Stimulated activated CD8-positive, alpha-beta memory T cell treated with anti-CD3 and anti-CD28 coated beads, Interleukin-12 subunit alpha, Interleukin-12 subunit beta, amount 100 ng/mL, for 24 hours (primary cell): ENCODE data around the gene HMGB3.
"Not testable (repeated sequence)": the region's sequence is repeated elsewhere in the genome, so short reads cannot be mapped to it uniquely, and the experiment has no call there.

Experiments used
- DNase-seq: peaks from one replicate; pipeline ENCODE4 v3.0.0-alpha.2; 2020; ENCODE audit errors: extremely low read depth

Gene HMGB3

DNA sequence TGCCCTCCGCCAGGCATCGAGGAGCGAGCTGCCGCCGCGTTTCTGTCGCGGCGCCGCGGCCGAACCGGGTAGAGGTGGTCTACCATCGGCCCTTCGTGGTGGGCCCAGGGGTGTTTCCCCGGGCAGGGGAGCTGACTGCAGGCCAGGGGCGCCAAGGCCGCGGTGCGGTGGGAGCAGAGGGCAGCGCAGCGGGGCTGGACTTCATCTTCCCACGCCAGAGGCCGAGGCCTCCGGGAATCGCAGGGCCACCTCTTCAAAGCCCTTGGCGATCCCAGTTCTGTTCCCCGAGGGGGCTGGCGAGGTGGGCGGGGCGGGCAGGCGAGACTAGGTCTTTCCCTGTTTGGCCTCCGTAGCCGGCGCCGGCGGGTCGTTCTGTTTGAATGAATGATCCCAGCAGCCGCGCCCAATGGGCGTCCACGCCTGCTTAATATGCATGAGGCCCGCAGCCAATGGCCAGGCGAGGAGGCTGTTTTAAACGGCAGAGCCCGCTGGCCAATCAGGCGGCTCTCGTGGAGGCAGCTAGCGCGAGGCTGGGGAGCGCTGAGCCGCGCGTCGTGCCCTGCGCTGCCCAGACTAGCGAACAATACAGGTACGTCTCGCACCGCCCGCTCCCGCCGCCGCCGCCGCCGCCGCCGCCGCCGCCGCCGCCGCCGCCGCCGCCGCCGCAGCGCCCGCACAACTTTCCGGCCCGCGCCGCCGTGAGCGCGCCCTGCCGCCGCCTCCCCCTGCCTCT is at the start of gene HMGB3:
TSS of gene HMGB3 (plus strand) at position 548 of the 733 bp plus-strand sequence. CDS start 2,265 bp downstream, outside the sequence.
- DNase-seq, result peak; percentile 49

DNA sequence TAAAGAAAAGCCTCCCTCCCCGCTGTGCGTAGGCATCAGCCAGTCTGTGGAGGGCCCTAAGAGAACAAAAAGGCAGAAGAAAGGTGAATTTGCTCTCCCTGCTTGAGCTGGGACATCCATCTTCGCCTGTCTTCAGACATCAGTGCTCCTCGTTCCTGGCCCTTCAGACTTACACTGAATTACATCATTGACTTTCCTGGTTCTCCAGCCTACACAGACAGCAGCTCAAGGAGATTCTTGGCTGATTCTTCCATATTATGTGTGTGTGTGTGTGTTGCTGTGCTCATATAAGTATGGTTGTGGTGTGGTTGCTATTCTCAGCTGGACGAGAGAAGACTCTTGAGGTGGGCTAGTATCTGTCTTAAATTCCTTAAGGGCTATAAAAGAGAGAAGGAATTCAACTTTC is 49.2 kb upstream of the HMGB3 start:
- DNase-seq, result no peak

DNA sequence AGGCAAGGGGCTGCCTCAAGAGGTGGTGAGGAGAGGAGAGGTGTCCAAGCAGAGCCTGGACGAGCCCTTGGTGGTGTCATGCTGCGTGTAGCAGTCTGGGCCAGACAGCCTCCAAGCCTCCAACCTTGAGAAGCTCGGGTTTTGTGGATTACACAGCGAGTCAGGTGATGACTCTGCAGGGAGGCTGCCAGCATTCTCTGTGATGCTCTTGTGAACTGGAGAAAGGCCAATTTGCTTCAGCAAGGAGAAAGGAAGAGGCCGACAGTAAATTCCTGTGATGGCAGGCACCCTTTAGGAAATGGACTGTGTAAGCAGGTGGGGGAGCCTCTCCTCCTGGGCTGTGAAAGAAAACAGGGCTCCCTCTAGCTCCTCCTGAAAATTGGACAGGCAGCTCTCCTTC is 48.7 kb upstream of the HMGB3 start:
- DNase-seq, result no peak

DNA sequence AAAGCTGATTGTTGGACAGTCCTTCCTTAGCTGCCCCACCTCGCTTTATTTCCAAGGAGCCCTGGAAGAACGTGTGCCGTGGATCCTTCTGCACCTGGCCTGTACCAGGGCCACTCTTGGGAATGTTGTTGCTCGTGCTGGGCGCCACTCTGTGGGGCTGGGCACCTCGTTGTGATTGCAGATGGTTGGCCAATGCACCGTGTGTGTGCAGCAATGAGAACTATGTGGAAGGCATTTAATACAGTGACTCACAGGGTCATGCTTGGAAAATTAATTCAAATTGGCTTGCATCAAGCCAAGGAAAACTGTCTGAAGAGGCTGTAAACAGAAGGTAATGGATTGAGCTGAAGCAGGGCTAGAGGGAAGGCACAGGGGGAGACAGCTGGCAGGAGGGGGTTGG is 47.7 kb upstream of the HMGB3 start:
- no peak for DNase-seq

DNA sequence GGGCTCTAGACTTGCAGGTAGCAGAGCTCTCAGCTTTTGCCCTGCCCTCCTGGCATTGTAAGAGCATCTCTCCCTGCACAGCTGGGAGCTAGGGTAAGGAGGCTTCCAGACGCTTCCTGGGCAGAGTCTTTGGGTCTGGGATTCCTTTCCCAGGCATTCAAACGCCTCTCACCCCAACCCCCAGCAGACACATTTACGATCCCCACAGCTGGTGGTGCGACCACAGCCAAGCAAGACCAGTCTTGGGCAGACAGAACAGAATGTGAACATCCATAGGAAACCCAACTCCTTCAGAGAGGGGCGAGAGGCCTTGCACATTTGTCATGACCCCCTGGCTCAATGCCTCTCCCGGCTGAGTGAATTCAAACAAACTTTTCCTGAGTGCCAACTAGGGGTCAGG is 46.6 kb upstream of the HMGB3 start:
- no peak for DNase-seq

DNA sequence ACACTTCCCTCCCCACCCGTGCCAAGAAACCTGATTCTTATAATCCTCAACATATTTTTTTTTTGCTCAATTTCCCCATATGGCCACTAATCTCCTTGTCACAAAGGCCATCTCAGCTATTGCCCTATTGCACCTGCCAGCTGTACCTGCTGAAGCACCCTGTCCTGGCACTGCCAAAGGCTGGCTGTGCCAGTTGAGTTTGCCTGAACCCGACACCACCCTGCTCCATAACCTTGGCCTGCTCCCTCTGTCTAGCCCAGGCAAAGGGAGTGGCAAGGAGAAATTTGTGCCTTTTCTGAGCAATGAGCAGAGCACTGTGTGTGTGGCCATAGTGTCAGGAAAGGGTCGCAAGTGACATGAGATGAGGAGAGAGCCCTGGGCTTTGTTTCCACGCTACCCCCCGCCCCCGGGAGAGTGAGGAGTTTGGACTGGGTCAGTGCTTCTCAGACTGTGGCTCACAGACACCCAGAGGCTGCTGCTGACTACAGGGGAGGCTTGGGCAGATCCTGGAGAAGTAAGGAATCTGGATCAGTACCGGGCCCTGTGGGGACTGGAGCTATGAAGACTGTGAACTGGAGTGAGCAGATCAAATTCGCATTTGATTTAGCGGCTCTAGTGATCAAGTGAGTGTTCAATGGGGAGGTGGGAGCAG is 42.2 kb upstream of the HMGB3 start:
- no peak for DNase-seq

DNA sequence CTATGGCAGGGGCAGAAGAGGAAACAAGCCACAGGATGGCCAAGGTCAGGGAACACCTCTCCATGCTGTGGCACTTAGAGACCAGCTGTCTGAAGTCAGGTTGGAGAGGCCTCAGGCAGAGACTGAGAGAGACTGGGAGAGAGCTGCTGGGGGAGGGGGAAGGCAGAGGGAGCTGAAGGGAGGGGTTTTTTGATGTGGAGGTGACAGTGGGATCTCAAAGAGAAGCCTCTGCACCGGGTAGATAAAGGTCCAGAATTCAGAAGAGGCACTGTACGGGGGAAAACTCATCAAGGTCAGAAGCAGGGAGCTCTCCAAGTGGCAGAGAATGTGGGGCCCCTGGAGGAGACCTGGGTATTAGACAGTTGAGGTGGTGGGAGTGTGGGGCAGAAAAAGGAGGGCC is 41.6 kb upstream of the HMGB3 start:
- no peak for DNase-seq

DNA sequence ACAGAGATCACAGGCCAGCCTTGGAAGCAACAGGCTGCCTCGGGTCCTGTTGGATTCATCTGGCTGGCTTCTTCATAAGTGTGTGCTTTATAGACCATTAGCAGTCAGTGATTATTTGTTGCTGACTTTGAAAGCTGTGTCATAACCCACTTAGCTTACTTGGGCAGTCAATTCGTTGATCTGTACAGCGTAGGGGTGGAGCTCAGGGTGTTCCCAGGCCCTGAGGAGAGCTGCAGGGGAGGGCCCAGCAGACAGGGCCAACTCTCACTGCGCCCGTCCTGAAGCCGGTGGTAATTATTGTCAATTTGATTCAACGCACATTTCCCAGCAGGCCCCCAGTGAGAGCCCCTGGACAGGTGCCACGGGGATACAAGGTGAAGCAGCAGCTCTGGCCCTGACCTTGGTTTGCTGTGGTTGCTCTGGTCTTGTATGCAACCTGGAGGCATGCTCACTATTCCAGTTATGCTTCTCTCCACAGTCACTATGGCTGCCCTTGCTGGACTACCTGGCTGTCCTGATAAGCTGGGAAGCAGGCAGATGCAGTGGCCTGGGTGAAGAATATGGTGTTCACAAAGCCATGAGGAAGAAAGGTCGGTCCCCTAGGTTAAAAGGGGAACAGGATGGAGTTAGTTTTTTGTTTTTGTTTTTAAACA is 40.1 kb upstream of the HMGB3 start:
- DNase-seq, result no peak

DNA sequence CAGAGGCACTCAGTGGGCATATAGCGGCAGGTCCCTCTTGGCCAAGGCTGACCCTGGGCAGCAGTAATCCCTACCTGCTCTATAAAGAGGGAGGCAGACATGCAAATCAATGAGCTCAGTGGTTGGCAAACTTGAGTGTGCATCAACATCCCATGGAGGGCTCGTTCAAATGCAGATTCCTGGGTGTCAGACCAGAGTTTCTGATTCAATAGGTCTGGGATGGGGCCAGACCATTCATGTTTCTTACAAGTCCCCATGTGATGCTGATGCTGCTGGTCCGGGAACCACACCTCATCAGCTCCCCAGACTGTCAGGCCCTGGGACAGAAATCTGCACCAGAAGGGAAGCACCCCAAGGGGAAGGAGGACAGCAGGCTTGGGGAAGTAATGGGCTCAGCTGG is 38.9 kb upstream of the HMGB3 start:
- DNase-seq, result no peak

DNA sequence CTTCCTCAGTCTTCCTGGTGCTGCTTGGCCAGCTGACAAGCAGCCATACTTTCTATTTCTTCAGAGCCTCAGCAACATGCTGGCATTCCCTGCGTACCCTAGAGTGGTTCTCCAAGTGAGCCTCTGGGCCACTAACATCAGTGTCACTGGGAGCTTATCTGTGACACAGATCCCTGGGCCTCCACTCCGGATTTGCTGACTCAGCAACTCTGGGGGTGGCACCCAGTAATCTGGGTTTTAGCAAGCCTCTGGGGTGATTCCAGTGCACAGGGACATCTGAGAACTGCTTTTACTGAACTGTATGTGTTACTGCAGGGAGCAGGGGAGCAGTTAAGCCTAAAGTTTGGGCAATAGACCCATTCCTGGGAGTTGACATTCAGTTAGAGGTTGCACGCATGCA is 28.2 kb upstream of the HMGB3 start:
- DNase-seq, result no peak

DNA sequence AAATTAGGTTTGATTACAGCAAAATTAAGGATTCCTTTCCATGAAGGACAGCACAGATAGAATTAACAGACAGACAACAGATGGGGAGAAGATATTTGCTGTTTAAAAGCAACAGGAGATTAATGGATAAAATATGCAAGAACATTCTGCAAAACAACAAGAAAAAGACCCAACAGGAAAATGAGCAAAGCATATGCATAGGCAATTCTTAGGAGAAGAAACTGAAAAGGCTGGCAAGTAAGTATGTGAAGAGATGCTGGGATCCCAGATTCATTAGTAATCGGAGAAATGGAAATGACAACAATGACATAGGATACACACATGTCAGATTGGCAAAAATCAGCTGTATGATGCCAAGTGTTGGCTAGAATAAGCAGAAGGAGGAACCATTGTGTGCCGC is 27.5 kb upstream of the HMGB3 start:
- DNase-seq, result no peak

DNA sequence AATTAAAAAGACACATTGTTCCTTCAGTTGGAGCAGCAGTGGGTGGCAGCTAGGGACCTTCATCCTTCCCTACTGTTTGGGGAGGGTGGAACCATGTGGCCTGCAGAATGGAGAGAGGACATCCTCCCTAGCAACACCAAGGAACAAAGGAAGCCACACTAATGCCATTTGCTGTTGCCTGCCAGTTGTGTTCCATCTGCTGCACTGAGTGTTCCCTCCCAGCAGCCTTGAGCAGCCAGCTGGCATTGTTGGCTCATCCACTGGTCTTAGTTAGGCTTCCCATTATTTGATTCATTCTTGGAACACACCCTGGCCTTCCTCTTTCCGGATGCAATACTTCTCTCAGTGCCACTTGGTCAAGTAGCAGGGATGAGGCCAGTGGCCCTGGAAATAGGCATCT is 25.0 kb upstream of the HMGB3 start:
- no peak for DNase-seq

DNA sequence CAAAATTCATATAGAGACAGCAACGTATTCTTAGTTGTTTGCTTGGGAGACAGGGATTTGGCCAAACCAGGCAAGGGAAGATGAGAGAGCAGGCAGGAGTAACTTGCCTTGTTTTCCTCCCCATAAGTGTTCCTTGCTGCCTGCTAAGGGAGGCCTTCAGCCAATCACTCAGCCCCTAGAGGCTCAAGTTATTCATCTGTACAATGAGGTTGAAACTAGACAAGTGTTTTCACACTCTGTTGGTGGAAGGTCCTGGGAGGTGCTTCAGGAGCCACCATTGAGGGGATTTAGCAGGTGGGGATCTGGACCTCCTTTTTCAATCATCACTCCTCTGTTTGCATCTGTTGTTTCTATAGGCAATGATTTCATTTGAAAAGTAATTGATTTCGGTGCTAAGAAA is 23.6 kb upstream of the HMGB3 start:
- DNase-seq, result no peak

DNA sequence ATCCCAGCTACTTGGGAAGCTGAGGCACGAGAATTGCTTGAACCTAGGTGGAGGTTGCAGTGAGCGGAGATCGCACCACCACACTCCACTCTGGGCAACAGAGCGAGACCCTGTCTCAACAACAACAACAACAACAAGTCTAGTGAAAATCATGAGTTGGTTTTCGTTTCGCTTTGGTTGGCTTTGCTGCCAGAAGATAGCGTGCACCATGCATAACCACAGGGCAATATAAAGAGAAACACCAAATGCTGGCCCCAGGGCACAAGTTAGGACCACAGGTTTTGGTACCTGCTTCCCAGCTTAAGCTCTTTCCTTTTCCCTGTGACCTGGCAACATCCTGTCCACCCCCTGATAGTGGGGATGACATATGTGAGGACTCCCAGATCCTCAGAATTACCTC is 21.5 kb upstream of the HMGB3 start:
- DNase-seq, result no peak

DNA sequence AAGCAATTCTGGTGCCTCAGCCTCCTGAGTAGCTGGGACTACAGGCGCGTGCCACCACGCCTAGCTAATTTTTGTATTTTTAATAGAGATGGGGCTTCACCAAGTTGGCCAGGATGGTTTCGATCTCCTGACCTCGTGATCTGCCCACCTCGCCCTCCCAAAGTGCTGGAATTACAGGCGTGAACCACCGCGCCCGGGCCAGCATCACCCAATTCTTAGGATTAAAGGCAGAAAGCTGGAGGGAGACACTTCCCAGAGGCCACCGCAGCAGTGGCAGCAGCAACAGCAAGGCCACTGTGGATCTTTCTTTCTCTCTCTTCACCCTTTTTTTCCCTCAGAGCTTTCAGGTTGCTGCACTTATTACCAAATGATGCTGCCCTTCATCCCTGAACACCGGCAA is 18.7 kb upstream of the HMGB3 start:
- DNase-seq, result not testable (repeated sequence)

DNA sequence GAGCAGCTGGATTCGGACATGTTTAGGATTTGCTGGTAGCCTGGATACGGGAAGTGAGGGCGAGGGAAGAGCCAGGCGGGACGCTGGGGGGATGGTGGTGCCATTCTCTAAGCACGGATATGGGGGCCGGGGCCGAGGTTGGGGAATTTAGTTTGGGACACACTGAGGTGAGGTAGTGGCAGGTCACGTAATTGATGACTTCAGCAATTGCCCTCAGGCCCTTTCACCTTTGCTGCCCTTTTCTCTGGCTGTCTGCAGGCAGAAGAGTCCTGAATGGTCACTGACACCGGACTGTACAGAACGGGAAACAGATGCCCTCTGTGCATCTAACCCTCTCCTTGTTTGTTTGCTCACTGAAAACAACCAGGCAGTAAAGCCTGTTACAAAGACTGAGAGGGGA is 16.9 kb upstream of the HMGB3 start:
- no peak for DNase-seq

DNA sequence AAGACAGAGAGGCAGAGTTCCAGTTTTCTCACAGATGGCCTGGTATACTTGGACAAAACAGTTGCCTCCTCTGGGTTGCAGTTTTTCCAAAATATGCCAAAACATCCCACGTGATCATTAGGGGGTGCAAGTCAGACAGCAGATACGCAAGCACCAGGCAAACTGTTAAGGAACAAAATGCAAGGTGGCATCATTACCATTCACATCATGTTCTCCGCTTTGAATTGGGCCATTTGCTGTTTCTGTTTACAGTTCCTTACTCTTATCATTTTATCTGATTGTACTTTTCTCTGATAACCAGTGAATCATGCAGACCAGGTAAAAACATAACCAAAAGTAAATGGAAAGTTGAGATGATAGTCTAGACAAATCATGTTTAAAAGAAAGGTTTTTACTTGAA is 16.4 kb upstream of the HMGB3 start:
- DNase-seq, result no peak

DNA sequence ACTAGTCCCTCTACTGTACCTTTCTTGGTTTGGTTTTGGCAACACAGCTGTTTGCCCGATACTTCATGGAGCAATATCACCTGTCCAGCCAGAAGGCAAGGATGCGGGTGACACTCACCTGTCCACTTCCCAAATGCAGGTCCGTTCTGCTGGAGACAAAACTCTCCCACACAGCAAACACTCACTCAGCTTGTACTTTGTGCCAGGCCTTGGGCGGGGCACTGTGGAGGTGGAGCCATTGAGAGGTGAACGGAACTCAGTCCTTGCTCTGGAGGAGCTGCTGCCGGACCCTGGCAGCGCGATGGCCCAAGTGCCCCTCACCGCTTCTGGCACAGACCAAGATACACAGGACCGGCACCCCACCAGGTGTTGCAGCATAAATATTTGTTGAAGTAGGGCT is 15.3 kb upstream of the HMGB3 start:
- DNase-seq, result no peak

DNA sequence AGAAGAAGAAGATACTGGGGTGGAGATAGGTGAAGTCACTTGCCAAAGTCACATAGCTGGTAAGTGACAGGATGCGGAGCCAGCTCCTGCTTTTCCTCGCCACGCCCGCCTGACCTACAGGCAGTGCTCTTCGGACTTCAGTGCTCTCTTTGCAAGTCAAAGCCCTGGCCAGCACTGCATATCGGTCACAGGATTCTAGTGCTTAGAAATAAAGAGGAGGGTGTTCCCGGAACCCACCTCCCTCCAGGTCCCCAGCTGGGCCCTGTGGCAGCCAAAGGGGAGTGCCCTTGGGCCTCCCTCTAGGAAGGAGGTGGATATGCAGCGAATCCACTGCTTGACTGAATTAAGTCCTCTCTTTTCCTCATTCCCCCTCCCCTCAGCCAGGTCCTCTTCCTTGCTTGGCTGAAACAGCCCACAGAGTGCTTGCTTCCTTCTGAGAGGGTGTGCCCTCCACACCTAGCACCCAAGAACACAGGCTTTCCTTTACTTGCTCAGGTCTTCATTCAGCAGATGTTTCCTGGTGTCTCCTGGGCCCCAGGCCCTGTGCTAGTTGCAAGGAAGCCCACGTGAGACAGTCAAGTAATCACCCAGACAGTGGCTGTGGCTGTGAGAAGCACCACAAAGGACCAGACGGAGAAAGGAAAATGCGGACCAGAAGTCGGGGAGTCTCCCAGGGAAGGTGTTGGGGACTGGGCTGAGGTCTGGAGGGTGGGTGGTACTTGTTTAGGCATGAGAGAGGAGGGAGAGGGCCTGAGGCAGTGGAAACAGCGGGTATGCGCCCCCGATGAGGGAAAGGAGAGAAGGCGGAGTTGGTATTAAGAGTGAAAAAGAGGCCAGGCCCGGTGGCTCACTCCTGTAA is 14.0 kb upstream of the HMGB3 start:
- DNase-seq, result no peak

DNA sequence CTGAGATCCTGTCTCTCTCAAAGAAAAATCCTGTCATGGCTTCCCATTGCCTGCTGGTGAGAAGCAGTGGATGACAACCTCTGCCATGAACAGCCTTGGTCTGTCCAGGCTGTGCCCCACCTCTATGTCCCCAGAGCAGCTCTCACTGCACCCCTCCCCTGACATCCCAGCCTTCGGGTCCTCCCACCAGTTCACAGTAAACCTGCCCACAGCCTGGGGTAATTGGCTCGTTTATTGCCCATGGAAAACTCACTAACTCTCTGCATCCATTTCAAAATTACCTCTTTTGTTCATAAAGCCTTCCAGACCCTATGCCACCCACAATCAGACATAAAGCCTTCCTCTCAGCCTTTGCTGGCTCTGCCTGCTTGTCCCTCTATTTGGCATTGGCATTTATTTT is 10.7 kb upstream of the HMGB3 start:
- no peak for DNase-seq

DNA sequence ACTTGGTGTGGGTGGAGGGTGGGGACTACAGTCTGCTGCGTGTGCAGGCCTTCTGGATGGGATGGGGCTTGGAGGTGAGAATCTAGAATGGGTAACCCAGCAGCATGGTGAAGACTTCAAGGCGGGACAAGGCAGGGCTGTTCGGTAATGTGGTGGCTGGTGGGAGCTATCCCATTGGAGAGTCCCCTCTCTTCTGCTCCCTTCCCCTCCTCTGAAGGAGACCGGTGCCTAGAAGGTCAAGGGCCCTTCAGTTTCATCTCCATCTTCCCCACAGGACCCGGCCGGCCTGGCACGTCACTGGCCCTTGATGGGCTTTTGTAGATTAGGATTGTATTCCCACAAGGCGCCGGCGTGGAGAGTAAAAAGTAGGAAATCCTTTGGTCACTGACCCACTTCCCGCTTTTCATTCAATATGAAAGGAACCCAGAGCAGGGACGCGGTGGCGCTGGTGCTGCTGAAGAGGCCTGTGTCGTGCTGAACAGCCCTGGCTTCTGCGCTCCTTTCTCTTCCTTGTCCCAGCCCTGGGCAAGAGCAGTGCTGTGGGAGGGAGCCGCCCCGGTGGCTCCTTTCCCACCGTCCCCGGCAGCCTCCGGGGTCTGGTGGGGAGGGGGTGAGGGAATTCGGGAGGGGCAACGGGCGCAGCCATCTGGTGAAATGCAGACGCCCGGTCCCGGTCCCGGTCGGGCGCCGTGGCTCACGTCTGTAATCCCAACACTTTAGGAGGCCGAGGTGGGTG is 7.3 kb upstream of the HMGB3 start:
- DNase-seq, result no peak
